SK-N-SH treated with all-trans-retinoic acid at 6 μM for 48 hours (cell line): ENCODE measurements around the gene EXOC3L2.

Experiments
- ATAC-seq: fragments of 200-7000 bp; cut with Tn5 transposase; 3 replicates; pipeline ENCODE4 v1.9.1; 2020; ENCODE audit warnings: mild to moderate bottlenecking, moderate library complexity
- ARNTL ChIP-seq: fragments of 450-650 bp; formaldehyde crosslinking; IDR thresholded peaks from 2 replicates; pipeline ENCODE4 v1.5.0; 2020; ENCODE audit warnings: low read depth, mild to moderate bottlenecking, moderate library complexity, borderline replicate concordance
- BACH2 ChIP-seq: fragments of 250-450 bp; sonication (Bioruptor Pico); IDR thresholded peaks from 2 replicates; pipeline ENCODE4 v1.9.0; 2021; ENCODE audit warnings: mild to moderate bottlenecking, borderline replicate concordance
- CREB5 ChIP-seq: fragments of 250-450 bp; sonication (Bioruptor Pico); IDR thresholded peaks from 2 replicates; pipeline ENCODE4 v1.5.1; 2020; ENCODE audit warnings: low read depth, mild to moderate bottlenecking, moderate library complexity
- CSDC2 ChIP-seq: fragments of 250-450 bp; sonication (Bioruptor Pico); IDR thresholded peaks from 2 replicates; pipeline ENCODE4 v1.5.0; 2020; ENCODE audit warnings: mild to moderate bottlenecking, moderate library complexity
- ESRRG ChIP-seq: fragments of 250-450 bp; sonication (Bioruptor Pico); IDR thresholded peaks from 2 replicates; pipeline ENCODE4 v1.6.1; 2021; ENCODE audit warnings: mild to moderate bottlenecking
- GLIS3 ChIP-seq: fragments of 250-450 bp; sonication (Bioruptor Pico); IDR thresholded peaks from 2 replicates; pipeline ENCODE4 v1.5.0; 2020; ENCODE audit warnings: mild to moderate bottlenecking, moderate library complexity
- OSR1 ChIP-seq: fragments of 250-450 bp; sonication (Bioruptor Pico); IDR thresholded peaks from 2 replicates; pipeline ENCODE4 v1.8.0; 2022; ENCODE audit warnings: moderate library complexity, mild to moderate bottlenecking, inconsistent platforms
- RARB ChIP-seq: fragments of 250-450 bp; sonication (Bioruptor Pico); IDR thresholded peaks from 2 replicates; pipeline ENCODE4 v1.8.0; 2021; ENCODE audit warnings: mild to moderate bottlenecking, moderate library complexity
- SNAI2 ChIP-seq: fragments of 250-450 bp; sonication (Bioruptor Pico); IDR thresholded peaks from 2 replicates; pipeline ENCODE4 v1.5.0; 2020; ENCODE audit warnings: mild to moderate bottlenecking, moderate library complexity
- TCF4 ChIP-seq: fragments of 250-450 bp; sonication (Bioruptor Pico); IDR thresholded peaks from 2 replicates; pipeline ENCODE4 v1.8.0; 2021; ENCODE audit warnings: mild to moderate bottlenecking, moderate library complexity, borderline replicate concordance
- TOX ChIP-seq: fragments of 250-450 bp; sonication (Bioruptor Pico); IDR thresholded peaks from 2 replicates; pipeline ENCODE4 v1.8.0; 2021; ENCODE audit warnings: mild to moderate bottlenecking, moderate library complexity, borderline replicate concordance
- ZC3H10 ChIP-seq: fragments of 250-450 bp; sonication (Bioruptor Pico); IDR thresholded peaks from 2 replicates; pipeline ENCODE4 v1.5.1; 2021; ENCODE audit warnings: mild to moderate bottlenecking, moderate library complexity
- ZFP3 ChIP-seq: fragments of 250-450 bp; sonication (Bioruptor Pico); IDR thresholded peaks from 2 replicates; pipeline ENCODE4 v1.5.0; 2020; ENCODE audit warnings: mild to moderate bottlenecking, moderate library complexity
- ZFP30 ChIP-seq: fragments of 450-650 bp; formaldehyde crosslinking; IDR thresholded peaks from 2 replicates; pipeline ENCODE4 v1.5.0; 2022; ENCODE audit warnings: mild to moderate bottlenecking, moderate library complexity
- ZNF565 ChIP-seq: fragments of 450-650 bp; formaldehyde crosslinking; conservative IDR thresholded peaks from 2 replicates; pipeline ENCODE4 v1.5.0; 2020; ENCODE audit warnings: low read depth, mild to moderate bottlenecking, moderate library complexity
- ZNF70 ChIP-seq: fragments of 450-650 bp; formaldehyde crosslinking; IDR thresholded peaks from 2 replicates; pipeline ENCODE4 v1.5.0; 2020; ENCODE audit warnings: mild to moderate bottlenecking, moderate library complexity
- ZNF8 ChIP-seq: fragments of 450-650 bp; formaldehyde crosslinking; IDR thresholded peaks from 2 replicates; pipeline ENCODE4 v1.5.0; 2020; ENCODE audit warnings: mild to moderate bottlenecking, moderate library complexity
- TF ChIP-seq, protein P1 (sequence below): fragments of 250-450 bp; sonication (Bioruptor Pico); IDR thresholded peaks from 2 replicates; pipeline ENCODE4 v1.8.0; 2021; ENCODE audit warnings: low read depth, mild to moderate bottlenecking, moderate library complexity, borderline replicate concordance
- TF ChIP-seq, protein P2 (sequence below): fragments of 250-450 bp; sonication (Bioruptor Pico); IDR thresholded peaks from 2 replicates; pipeline ENCODE4 v1.5.1; 2021; ENCODE audit warnings: mild to moderate bottlenecking, moderate library complexity
- TF ChIP-seq, protein P3 (sequence below): fragments of 250-450 bp; sonication (Bioruptor Pico); IDR thresholded peaks from 2 replicates; pipeline ENCODE4 v1.5.0; 2020; ENCODE audit warnings: mild to moderate bottlenecking, moderate library complexity

Gene EXOC3L2

DNA sequence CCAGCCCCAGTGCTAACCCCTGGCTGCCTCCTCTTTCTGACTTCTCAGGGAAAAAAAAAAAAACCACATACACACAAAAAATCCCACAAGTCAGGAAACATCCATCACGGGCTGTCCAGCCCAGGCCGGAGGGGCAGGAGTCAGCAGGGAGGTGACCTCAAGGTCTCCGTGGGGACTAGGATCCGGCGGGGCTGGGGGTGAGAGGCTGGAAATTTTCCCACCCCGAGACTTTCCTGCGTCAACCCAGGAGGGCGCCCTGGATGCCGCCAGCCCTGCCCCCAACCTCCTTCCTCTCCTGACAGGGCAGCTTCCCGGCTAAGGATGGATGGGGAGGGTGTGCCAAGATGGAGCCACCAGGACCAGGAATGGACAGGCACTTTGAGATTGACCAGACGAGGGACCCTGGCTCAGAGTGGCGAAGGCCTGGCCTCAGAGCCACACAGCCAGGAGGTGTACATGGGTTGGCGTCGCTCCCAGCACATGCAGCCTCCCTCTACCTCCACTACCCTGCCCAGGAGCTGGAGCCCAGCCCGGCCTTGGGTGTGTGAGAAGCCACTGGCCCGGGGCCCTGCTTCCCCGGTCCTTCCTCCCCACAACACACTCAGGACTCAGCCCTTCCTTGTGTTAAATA lies 33.3 kb downstream of the EXOC3L2 start:
- no peak for ATAC-seq
- TF ChIP-seq ZC3H10 (CRISPR knock-in tag) (no peak), GLIS3 (CRISPR knock-in tag) (no peak), ZFP3 (CRISPR knock-in tag) (no peak), CREB5 (CRISPR knock-in tag) (no peak), ZNF565 (no peak), RARB (CRISPR knock-in tag) (no peak), TOX (CRISPR knock-in tag) (no peak), CSDC2 (CRISPR knock-in tag) (no peak), SNAI2 (CRISPR knock-in tag) (no peak), ZNF70 (no peak)
- TF ChIP-seq, protein P1, sequence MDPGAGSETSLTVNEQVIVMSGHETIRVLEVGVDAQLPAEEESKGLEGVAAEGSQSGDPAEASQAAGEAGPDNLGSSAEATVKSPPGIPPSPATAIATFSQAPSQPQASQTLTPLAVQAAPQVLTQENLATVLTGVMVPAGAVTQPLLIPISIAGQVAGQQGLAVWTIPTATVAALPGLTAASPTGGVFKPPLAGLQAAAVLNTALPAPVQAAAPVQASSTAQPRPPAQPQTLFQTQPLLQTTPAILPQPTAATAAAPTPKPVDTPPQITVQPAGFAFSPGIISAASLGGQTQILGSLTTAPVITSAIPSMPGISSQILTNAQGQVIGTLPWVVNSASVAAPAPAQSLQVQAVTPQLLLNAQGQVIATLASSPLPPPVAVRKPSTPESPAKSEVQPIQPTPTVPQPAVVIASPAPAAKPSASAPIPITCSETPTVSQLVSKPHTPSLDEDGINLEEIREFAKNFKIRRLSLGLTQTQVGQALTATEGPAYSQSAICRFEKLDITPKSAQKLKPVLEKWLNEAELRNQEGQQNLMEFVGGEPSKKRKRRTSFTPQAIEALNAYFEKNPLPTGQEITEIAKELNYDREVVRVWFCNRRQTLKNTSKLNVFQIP, result no peak
- TF ChIP-seq, protein P2, sequence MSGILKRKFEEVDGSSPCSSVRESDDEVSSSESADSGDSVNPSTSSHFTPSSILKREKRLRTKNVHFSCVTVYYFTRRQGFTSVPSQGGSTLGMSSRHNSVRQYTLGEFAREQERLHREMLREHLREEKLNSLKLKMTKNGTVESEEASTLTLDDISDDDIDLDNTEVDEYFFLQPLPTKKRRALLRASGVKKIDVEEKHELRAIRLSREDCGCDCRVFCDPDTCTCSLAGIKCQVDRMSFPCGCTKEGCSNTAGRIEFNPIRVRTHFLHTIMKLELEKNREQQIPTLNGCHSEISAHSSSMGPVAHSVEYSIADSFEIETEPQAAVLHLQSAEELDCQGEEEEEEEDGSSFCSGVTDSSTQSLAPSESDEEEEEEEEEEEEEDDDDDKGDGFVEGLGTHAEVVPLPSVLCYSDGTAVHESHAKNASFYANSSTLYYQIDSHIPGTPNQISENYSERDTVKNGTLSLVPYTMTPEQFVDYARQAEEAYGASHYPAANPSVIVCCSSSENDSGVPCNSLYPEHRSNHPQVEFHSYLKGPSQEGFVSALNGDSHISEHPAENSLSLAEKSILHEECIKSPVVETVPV, result no peak

DNA sequence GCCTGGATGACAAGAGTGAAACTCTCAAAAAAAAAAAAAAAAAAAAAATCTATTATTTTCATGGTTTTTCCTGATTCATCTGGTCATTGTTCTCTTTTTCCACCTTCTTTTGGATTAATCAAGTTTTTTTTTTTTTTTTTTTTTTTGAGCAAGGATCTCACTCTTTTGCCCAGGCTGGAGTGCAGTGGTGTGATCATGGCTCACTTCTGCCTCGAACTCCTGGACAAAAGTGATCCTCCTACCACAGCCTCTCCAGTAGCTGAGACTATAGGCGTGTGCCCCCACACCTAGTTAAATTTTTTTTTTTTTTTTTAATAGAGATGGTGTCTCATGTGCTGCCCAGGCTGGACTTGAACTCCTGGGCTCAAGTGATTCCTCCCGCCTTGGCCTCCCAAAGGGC lies 38.9 kb downstream of the EXOC3L2 start:
- no peak for TF ChIP-seq ZC3H10 (CRISPR knock-in tag)
- TF ChIP-seq ZFP30, result no peak
- no peak for TF ChIP-seq ZNF70
- no peak for TF ChIP-seq CSDC2 (CRISPR knock-in tag)
- TF ChIP-seq TCF4, result no peak
- no peak for TF ChIP-seq TOX (CRISPR knock-in tag)
- no peak for TF ChIP-seq CREB5 (CRISPR knock-in tag)
- TF ChIP-seq RARB (CRISPR knock-in tag), result no peak
- TF ChIP-seq, protein P2, result no peak
- no peak for TF ChIP-seq ZNF8 (CRISPR knock-in tag)
- TF ChIP-seq, protein P3, sequence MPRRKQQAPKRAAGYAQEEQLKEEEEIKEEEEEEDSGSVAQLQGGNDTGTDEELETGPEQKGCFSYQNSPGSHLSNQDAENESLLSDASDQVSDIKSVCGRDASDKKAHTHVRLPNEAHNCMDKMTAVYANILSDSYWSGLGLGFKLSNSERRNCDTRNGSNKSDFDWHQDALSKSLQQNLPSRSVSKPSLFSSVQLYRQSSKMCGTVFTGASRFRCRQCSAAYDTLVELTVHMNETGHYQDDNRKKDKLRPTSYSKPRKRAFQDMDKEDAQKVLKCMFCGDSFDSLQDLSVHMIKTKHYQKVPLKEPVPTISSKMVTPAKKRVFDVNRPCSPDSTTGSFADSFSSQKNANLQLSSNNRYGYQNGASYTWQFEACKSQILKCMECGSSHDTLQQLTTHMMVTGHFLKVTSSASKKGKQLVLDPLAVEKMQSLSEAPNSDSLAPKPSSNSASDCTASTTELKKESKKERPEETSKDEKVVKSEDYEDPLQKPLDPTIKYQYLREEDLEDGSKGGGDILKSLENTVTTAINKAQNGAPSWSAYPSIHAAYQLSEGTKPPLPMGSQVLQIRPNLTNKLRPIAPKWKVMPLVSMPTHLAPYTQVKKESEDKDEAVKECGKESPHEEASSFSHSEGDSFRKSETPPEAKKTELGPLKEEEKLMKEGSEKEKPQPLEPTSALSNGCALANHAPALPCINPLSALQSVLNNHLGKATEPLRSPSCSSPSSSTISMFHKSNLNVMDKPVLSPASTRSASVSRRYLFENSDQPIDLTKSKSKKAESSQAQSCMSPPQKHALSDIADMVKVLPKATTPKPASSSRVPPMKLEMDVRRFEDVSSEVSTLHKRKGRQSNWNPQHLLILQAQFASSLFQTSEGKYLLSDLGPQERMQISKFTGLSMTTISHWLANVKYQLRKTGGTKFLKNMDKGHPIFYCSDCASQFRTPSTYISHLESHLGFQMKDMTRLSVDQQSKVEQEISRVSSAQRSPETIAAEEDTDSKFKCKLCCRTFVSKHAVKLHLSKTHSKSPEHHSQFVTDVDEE, result no peak
- TF ChIP-seq ZNF565, result no peak
- no peak for TF ChIP-seq ARNTL (CRISPR knock-in tag)
- TF ChIP-seq, protein P1, result no peak
- no peak for TF ChIP-seq BACH2
- no peak for TF ChIP-seq GLIS3 (CRISPR knock-in tag)
- no peak for TF ChIP-seq SNAI2 (CRISPR knock-in tag)
- no peak for TF ChIP-seq ZFP3 (CRISPR knock-in tag)
- no peak for TF ChIP-seq ESRRG (CRISPR knock-in tag)
- TF ChIP-seq OSR1 (CRISPR knock-in tag), result no peak
- no peak for ATAC-seq
